HepG2 (cell line): ENCODE results near the gene MALT1. TPM values are rescaled to one million over a fixed set of nuclear protein-coding genes. Genes with fewer than 3 reads are reported as not detected.
A peak's percentile ranks its signal among the peaks of the same experiment; 100 is the strongest.

Experiments
- ATAC-seq: fragments of 200-7000 bp; cut with Tn5 transposase; 3 replicates; pipeline ENCODE4 v1.9.1; 2020; ENCODE audit warnings: mild to moderate bottlenecking, moderate library complexity
- BruUV-seq: library from RNA; stranded (reverse); fragments of 400-500 nt; replicated peaks from 2 replicates; lab custom pipeline; 2021; lab: Mats Ljungman, UMichigan
- CTCF ChIA-PET: fragments of 300-600 bp; formaldehyde crosslinking; extraction: SDS; loops from one replicate; lab custom pipeline; 2021; ENCODE audit warnings: low total read pairs, inconsistent platforms, low intra/inter-chr PET ratio; lab: Yijun Ruan, JAX
- POLR2A ChIA-PET: fragments of 350-600 bp; sonication (Branson Sonifier 250); formaldehyde crosslinking; loops from one replicate; lab custom pipeline; 2020; ENCODE audit warnings: antibody characterized with exemption, inconsistent platforms; lab: Yijun Ruan, JAX
- DNase-seq: peaks from one replicate; pipeline ENCODE4 v3.0.0-alpha.2; 2015; ENCODE audit warnings: low spot score
- FAIRE-seq: peaks from 3 replicates; lab custom pipeline; 2011; peaks lifted over from hg19 to GRCh38; lab: Jason Lieb, UNC
- H2AFZ ChIP-seq: one replicate; pipeline ENCODE4 v1.6.1; 2011; ENCODE audit warnings: low read length, inconsistent platforms
- H3K27ac ChIP-seq: fragments of 300-600 bp; 3 replicates; pipeline ENCODE4 v1.8.0; 2011; ENCODE audit warnings: mixed run types, mild to moderate bottlenecking, mixed read lengths, low read length, inconsistent platforms; ENCODE audit not compliant: insufficient read depth; ENCODE audit errors: extremely low read length
- H3K27me3 ChIP-seq, 2 experiments: fragments of 200-600 bp in 1 of 2; 2 replicates in 1 of 2; 3 replicates in 1 of 2; pipeline versions ENCODE4 v1.6.0 to v1.8.0; 2011; ENCODE audit warnings: low read length in 2 of 2, mild to moderate bottlenecking in 2 of 2, moderate library complexity in 2 of 2, inconsistent platforms in 1 of 2; ENCODE audit not compliant: insufficient read depth in 2 of 2, control insufficient read depth in 1 of 2
- H3K36me3 ChIP-seq, 2 experiments: fragments of 200-600 bp in 1 of 2; replicated peaks in 1 of 2; 2 replicates in 1 of 2; 3 replicates in 1 of 2; pipeline versions ENCODE4 v1.5.1 to v1.8.0; 2011; ENCODE audit warnings: low read length in 2 of 2, inconsistent platforms in 1 of 2; ENCODE audit not compliant: insufficient read depth in 2 of 2, control insufficient read depth in 1 of 2
- H3K4me1 ChIP-seq: 2 replicates; pipeline ENCODE4 v1.5.1; 2012; ENCODE audit warnings: low read length, inconsistent platforms; ENCODE audit not compliant: insufficient read depth
- H3K4me2 ChIP-seq: 2 replicates; pipeline ENCODE4 v1.6.0; 2011; ENCODE audit warnings: low read depth, low read length, inconsistent platforms
- H3K4me3 ChIP-seq, 3 experiments: fragments of 200-600 bp in 1 of 3; sonication (generic), shearing (Covaris generic) in 1 of 3; replicated peaks in 1 of 3; 2 replicates each; pipeline ENCODE4 v1.5.1; 2011 to 2016; ENCODE audit warnings: low read length in 3 of 3, inconsistent platforms in 2 of 3, low read depth in 2 of 3, mild to moderate bottlenecking in 2 of 3, control low read depth in 1 of 3, mixed read lengths in 1 of 3; ENCODE audit not compliant: insufficient read depth in 1 of 3
- H3K79me2 ChIP-seq: one replicate; pipeline ENCODE4 v1.6.1; 2011; ENCODE audit warnings: low read length, inconsistent platforms; ENCODE audit not compliant: insufficient read depth
- H3K9ac ChIP-seq: 2 replicates; pipeline ENCODE4 v1.6.0; 2011; ENCODE audit warnings: mild to moderate bottlenecking, low read depth, low read length, inconsistent platforms; ENCODE audit not compliant: insufficient read depth
- H3K9me3 ChIP-seq: 2 replicates; pipeline ENCODE4 v1.5.1; 2012; ENCODE audit warnings: mild to moderate bottlenecking, low read length
- H4K20me1 ChIP-seq: 2 replicates; pipeline ENCODE4 v1.6.0; 2011; ENCODE audit warnings: inconsistent platforms, mild to moderate bottlenecking, low read length, moderate library complexity; ENCODE audit not compliant: insufficient read depth
- CBX1 ChIP-seq: IDR thresholded peaks from one replicate; pipeline ENCODE4 v1.6.1; 2016; ENCODE audit warnings: antibody characterized with exemption, low read depth
- DMTF1 ChIP-seq: sonication (generic); formaldehyde crosslinking; IDR thresholded peaks from 2 replicates; pipeline ENCODE4 v1.4.0; 2020; ENCODE audit warnings: mild to moderate bottlenecking, missing genetic modification reagents
- FOSL1 ChIP-seq: sonication (generic); formaldehyde crosslinking; IDR thresholded peaks from 2 replicates; pipeline ENCODE4 v1.9.0; 2021; ENCODE audit warnings: missing genetic modification reagents, borderline replicate concordance
- FOXK1 ChIP-seq: sonication (generic); formaldehyde crosslinking; IDR thresholded peaks from 2 replicates; pipeline ENCODE4 v1.4.0; 2020; ENCODE audit warnings: low read depth, missing genetic modification reagents, borderline replicate concordance
- HDAC6 ChIP-seq: fragments of 200-600 bp; sonication (generic); IDR thresholded peaks from 2 replicates; pipeline ENCODE4 v1.7.0; 2017; ENCODE audit warnings: mild to moderate bottlenecking, antibody characterized with exemption, low read length, low read depth
- IKZF5 ChIP-seq: IDR thresholded peaks from 2 replicates; pipeline ENCODE4 v1.6.1; 2018; ENCODE audit warnings: missing genetic modification reagents, mild to moderate bottlenecking, missing compliant biosample characterization
- PAF1 ChIP-seq: IDR thresholded peaks from 2 replicates; pipeline ENCODE4 v1.6.1; 2016; ENCODE audit warnings: missing genetic modification reagents, missing compliant biosample characterization
- RELA ChIP-seq: sonication (generic); formaldehyde crosslinking; IDR thresholded peaks from 2 replicates; pipeline ENCODE4 v1.4.0; 2020; ENCODE audit warnings: missing genetic modification reagents
- SCMH1 ChIP-seq: sonication (generic); formaldehyde crosslinking; IDR thresholded peaks from 2 replicates; pipeline ENCODE4 v1.9.0; 2021; ENCODE audit warnings: missing genetic modification reagents, mild to moderate bottlenecking, borderline replicate concordance
- ZNF414 ChIP-seq: sonication (generic); formaldehyde crosslinking; IDR thresholded peaks from 2 replicates; pipeline ENCODE4 v1.5.0; 2020; ENCODE audit warnings: missing genetic modification reagents
- ZNF468 ChIP-seq: sonication (generic); formaldehyde crosslinking; IDR thresholded peaks from 2 replicates; pipeline ENCODE4 v1.8.0; 2022; ENCODE audit warnings: mild to moderate bottlenecking, moderate library complexity, missing genetic modification reagents
- ZNF7 ChIP-seq: IDR thresholded peaks from 2 replicates; pipeline ENCODE4 v1.6.1; 2016; ENCODE audit warnings: missing biosample characterization, missing genetic modification reagents
- ZNF724P ChIP-seq: sonication (generic); formaldehyde crosslinking; IDR thresholded peaks from 2 replicates; pipeline ENCODE4 v1.8.0; 2022; ENCODE audit warnings: missing genetic modification reagents, borderline replicate concordance
- WGBS: methylation state at CpG from one replicate; pipeline ENCODE4 v1.1.6; 2017; ENCODE audit warnings: low lambda C conversion rate; 5-methylcytosine and 5-hydroxymethylcytosine counted together
- in situ Hi-C: cut with HindIII; loops from 2 replicates; pipeline ENCODE4 v1.10.0; 2017; ENCODE audit warnings: low pct_unique_long_range_greater_than_20kb; ENCODE audit not compliant: extremely low pct_ligation_motif_present
- intact Hi-C: fragments of 100-400 bp; cut with micrococcal nuclease; formaldehyde crosslinking; loops from one replicate; pipeline ENCODE4 v1.10.0; 2022; ENCODE audit not compliant: unreplicated experiment
- polyA plus RNA-seq, 8 experiments: library from polyadenylated mRNA; depleted of rRNA in 3 of 8; stranded (reverse) in 7 of 8; unstranded in 1 of 8; fragments of >200 nt; fragmentation: Illumina TruSeq in 4 of 8; extraction: Trizol in 4 of 8; gene quantifications; 2 replicates each; pipeline versions ENCODE4 v1.2.1 to v1.2.3, GENCODE V29; 2011 to 2016; ENCODE audit warnings: low read depth in 4 of 8, missing spikeins in 1 of 8, mixed read lengths in 1 of 8; ENCODE audit not compliant: insufficient read depth in 1 of 8
- total RNA-seq, 5 experiments: library from RNA; depleted of rRNA; stranded (reverse); fragments of >200 nt; fragmentation: Illumina TruSeq; extraction: Trizol; gene quantifications; 2 replicates each; pipeline ENCODE4 v1.2.3, GENCODE V29; 2016; ENCODE audit warnings: low read depth in 1 of 5

MALT1 gene
- total and polyA plus RNA-seq, 2 of the 13 experiments (the other 11 are each of a cell fraction or from before 2014, with no cell fraction given): 43.9 to 89.0 TPM

- H3K4me1 ChIP-seq: no peaks in the 10 kb centered on the region
Observed at GRCh38 chr18:58730618-58731017, 59.4 kb downstream of the MALT1 start.

GRCh38 chr18:58732471-58732870, 61.2 kb downstream of the MALT1 start:
- H3K79me2 ChIP-seq: no peaks in the 10 kb centered on the region
- BruUV-seq: no TSS peak
- no peak overlapping the region for H3K9ac ChIP-seq
- no peaks in the 10 kb centered on the region for H3K9me3 ChIP-seq
- H3K27me3 ChIP-seq: no peaks in the 10 kb centered on the region
- peaks cover 13 to 53% of the 10 kb centered on the region in 2 experiments for H3K36me3 ChIP-seq
- H3K4me3 ChIP-seq: no peak overlapping the region
- ATAC-seq: no peak
- no peak for FAIRE-seq
- H2AFZ ChIP-seq: no peak overlapping the region
- no peaks in the 10 kb centered on the region for H3K4me1 ChIP-seq
- DNase-seq: no peak
- CTCF ChIA-PET: no interaction called here
- intact Hi-C loops (no loop called here), in situ Hi-C loops (no loop called here)
- 96% methylated on average over 2 of the region's 2 CpGs for WGBS
- POLR2A ChIA-PET: no interaction called here
- H3K27ac ChIP-seq: no peak overlapping the region
- H4K20me1 ChIP-seq: no peaks in the 10 kb centered on the region; the same call in 1 of the 2 replicates
- no peak overlapping the region for H3K4me2 ChIP-seq
- TF ChIP-seq FOSL1 (CRISPR knock-in tag) (no peak), DMTF1 (no peak), CBX1 (no peak), ZNF414 (CRISPR knock-in tag) (no peak), SCMH1 (CRISPR knock-in tag) (no peak), ZNF468 (no peak), PAF1 (CRISPR knock-in tag) (no peak), HDAC6 (no peak), ZNF724P (CRISPR knock-in tag) (no peak)

More at GRCh38 chr18:58730618-58731017, 59.4 kb downstream of the MALT1 start:
- no peak for ATAC-seq
- TF ChIP-seq IKZF5 (CRISPR knock-in tag) (no peak), ZNF7 (CRISPR knock-in tag) (peak; percentile 58; the same call in 1 of the 2 replicates), FOXK1 (CRISPR knock-in tag) (no peak), RELA (no peak)
- no TSS peak for BruUV-seq
- H3K4me3 ChIP-seq: no peak overlapping the region
- H3K9me3 ChIP-seq: no peaks in the 10 kb centered on the region
- H3K36me3 ChIP-seq: peaks cover 11 to 55% of the 10 kb centered on the region in 2 experiments
- CTCF ChIA-PET: no interaction called here
- no peaks in the 10 kb centered on the region for H3K27me3 ChIP-seq
- no peak overlapping the region for H3K9ac ChIP-seq
- no peak overlapping the region for H3K4me2 ChIP-seq
- in situ Hi-C loops: no loop called here
- FAIRE-seq: no peak
- H2AFZ ChIP-seq: no peak overlapping the region
- no peak for DNase-seq
- POLR2A ChIA-PET: no interaction called here
- intact Hi-C loops: no loop called here
- WGBS: 99% methylated on average over 2 of the region's 2 CpGs
- no peak overlapping the region for H3K27ac ChIP-seq
- no peaks in the 10 kb centered on the region for H3K79me2 ChIP-seq
- no peaks in the 10 kb centered on the region; the same call in 1 of the 2 replicates for H4K20me1 ChIP-seq
